Nephron progenitor cell (in vitro differentiated cells): ENCODE data around the gene FAM177A1.
"Not testable (repeated sequence)": the region's sequence is repeated elsewhere in the genome, so short reads cannot be mapped to it uniquely, and the experiment has no call there.

ENCODE experiments used
- DNase-seq: peaks from one replicate; pipeline ENCODE4 v3.0.0; 2021
- H3K27ac Mint-ChIP-seq: 2 replicates; pipeline ENCODE4 v1.8.0; 2021; ENCODE audit warnings: mild to moderate bottlenecking, moderate library complexity, mixed read lengths
- H3K27me3 Mint-ChIP-seq: 2 replicates; pipeline ENCODE4 v1.8.0; 2021; ENCODE audit warnings: mild to moderate bottlenecking, low read depth, mixed read lengths; ENCODE audit not compliant: poor library complexity
- H3K36me3 Mint-ChIP-seq: 2 replicates; pipeline ENCODE4 v1.8.0; 2021; ENCODE audit warnings: low read depth, mixed read lengths
- H3K4me1 Mint-ChIP-seq: 2 replicates; pipeline ENCODE4 v1.8.0; 2021; ENCODE audit warnings: mixed read lengths
- H3K4me3 Mint-ChIP-seq: 2 replicates; pipeline ENCODE4 v1.8.0; 2021; ENCODE audit warnings: mild to moderate bottlenecking, moderate library complexity, mixed read lengths
- H3K9me3 Mint-ChIP-seq: 2 replicates; pipeline ENCODE4 v1.8.0; 2021; ENCODE audit warnings: mild to moderate bottlenecking, moderate library complexity, mixed read lengths
- TF ChIP-seq, protein P1 (sequence below): fragments of 200-600 bp; sonication (generic); IDR thresholded peaks from 2 replicates; pipeline ENCODE4 v1.5.0; 2021; ENCODE audit warnings: antibody characterized with exemption

The FAM177A1 gene

GRCh38 chr14:35047976-35048513 lies 2.0 kb downstream of the FAM177A1 start:
- peaks cover under 1% of the 10 kb centered on the region for H3K27me3 Mint-ChIP-seq
- no peaks in the 10 kb centered on the region for H3K9me3 Mint-ChIP-seq
- peaks cover 9% of the 10 kb centered on the region for H3K36me3 Mint-ChIP-seq
- peak overlapping the region; percentile 96 for H3K4me3 Mint-ChIP-seq
- H3K27ac Mint-ChIP-seq: no peak overlapping the region
- no peak for DNase-seq
- H3K4me1 Mint-ChIP-seq: peaks cover 22% of the 10 kb centered on the region
- TF ChIP-seq, protein P1, sequence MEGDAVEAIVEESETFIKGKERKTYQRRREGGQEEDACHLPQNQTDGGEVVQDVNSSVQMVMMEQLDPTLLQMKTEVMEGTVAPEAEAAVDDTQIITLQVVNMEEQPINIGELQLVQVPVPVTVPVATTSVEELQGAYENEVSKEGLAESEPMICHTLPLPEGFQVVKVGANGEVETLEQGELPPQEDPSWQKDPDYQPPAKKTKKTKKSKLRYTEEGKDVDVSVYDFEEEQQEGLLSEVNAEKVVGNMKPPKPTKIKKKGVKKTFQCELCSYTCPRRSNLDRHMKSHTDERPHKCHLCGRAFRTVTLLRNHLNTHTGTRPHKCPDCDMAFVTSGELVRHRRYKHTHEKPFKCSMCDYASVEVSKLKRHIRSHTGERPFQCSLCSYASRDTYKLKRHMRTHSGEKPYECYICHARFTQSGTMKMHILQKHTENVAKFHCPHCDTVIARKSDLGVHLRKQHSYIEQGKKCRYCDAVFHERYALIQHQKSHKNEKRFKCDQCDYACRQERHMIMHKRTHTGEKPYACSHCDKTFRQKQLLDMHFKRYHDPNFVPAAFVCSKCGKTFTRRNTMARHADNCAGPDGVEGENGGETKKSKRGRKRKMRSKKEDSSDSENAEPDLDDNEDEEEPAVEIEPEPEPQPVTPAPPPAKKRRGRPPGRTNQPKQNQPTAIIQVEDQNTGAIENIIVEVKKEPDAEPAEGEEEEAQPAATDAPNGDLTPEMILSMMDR: no peak

DNA sequence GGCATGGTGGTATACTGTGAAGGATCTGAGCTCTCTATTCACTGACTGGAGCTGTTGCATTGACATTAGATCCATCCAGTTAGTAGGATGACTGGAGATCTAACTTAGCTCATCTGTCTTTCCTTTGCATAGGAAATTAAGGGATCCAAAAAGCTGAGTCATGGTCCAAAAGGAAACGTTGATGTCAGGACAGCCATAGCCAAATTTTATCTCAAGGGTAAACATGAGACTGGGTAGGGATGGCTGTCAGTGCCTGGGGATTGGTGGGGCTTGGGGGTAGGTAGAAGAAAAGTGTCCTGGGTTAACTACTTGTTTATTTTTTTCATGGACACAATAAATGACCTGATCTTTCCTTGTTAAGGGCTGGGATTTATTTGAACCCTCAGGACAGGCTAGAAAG lies 4.6 kb downstream of the FAM177A1 start:
- DNase-seq: no peak
- Mint-ChIP-seq H3K27ac (no peak overlapping the region), H3K9me3 (no peaks in the 10 kb centered on the region), H3K27me3 (no peaks in the 10 kb centered on the region), H3K4me1 (peaks cover 13% of the 10 kb centered on the region), H3K4me3 (no peak overlapping the region), H3K36me3 (peaks cover 12% of the 10 kb centered on the region)
- TF ChIP-seq, protein P1: no peak

GRCh38 chr14:35051796-35052195 lies 5.7 kb downstream of the FAM177A1 start:
- TF ChIP-seq, protein P1: no peak
- Mint-ChIP-seq H3K4me3 (no peak overlapping the region), H3K36me3 (peaks cover 18% of the 10 kb centered on the region), H3K27ac (no peak overlapping the region), H3K4me1 (peaks cover 10% of the 10 kb centered on the region), H3K27me3 (no peaks in the 10 kb centered on the region), H3K9me3 (no peaks in the 10 kb centered on the region)
- DNase-seq: no peak

DNA sequence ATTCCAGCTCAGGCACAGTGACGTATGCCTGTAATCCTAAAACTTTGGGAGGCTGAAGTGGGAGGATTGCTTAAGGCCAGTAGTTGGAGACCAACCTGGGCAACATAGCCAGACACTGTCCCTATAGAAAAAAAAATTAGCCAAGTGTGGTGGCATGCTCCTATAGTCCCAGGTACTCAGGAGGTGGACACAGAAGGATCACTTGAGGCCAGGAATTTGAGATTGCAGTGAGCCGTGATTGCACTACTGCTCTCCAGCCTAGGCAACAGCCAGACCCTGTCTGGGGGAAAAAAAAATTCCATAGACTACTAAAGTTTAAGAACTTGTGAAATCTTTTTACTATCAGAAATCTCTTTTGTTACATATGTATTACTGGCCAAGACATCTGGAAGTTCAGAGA lies 6.6 kb downstream of the FAM177A1 start:
- TF ChIP-seq, protein P1: no peak
- Mint-ChIP-seq H3K27me3 (no peaks in the 10 kb centered on the region), H3K4me1 (peaks cover 8% of the 10 kb centered on the region), H3K36me3 (peaks cover 24% of the 10 kb centered on the region), H3K27ac (no peak overlapping the region), H3K4me3 (no peak overlapping the region), H3K9me3 (no peaks in the 10 kb centered on the region)
- DNase-seq: no peak

- H3K27ac Mint-ChIP-seq, H3K27me3 Mint-ChIP-seq, H3K4me3 Mint-ChIP-seq, H3K4me1 Mint-ChIP-seq, DNase-seq, H3K9me3 Mint-ChIP-seq: not testable (repeated sequence)
- H3K36me3 Mint-ChIP-seq: peaks cover 48% of the 10 kb centered on the region
Observed at GRCh38 chr14:35061113-35061791, 15.2 kb downstream of the FAM177A1 start.

DNA sequence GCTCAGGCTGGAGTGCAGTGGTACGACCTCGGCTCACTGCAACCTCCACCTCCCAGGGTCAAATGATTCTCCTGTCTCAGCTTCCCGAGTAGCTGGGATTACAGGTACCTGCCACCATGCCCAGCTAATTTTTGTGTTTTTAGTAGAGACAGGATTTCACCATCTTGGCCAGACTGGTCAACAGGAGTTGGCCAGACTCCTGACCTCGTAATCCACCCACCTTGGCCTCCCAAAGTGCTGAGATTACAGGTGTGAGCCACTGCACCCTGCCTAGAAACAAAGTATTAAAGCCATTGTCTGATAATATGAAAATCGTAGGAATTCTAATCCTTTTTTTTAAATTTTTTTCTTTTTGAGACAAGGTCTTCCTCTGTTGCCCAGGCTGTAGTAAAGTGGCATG lies 19.7 kb downstream of the FAM177A1 start:
- H3K4me3 Mint-ChIP-seq, H3K9me3 Mint-ChIP-seq, DNase-seq, H3K27me3 Mint-ChIP-seq, H3K27ac Mint-ChIP-seq, H3K4me1 Mint-ChIP-seq: not testable (repeated sequence)
- H3K36me3 Mint-ChIP-seq: peaks cover 45% of the 10 kb centered on the region
